ENCODE data around the gene GSDMA. TPM values are rescaled to one million over a fixed set of nuclear protein-coding genes. Genes with fewer than 3 reads are reported as not detected.

The GSDMA gene
- total RNA-seq, 2 experiments from 2014 or later: 0.14 TPM; not detected in 1

GRCh38 chr17:40017422-40018080, 54.7 kb downstream of the GSDMA start:
- H3K4me3 ChIP-seq (ENCODE audit: low read length): no peak overlapping the region
- ChIA-PET POLR2A (no interaction called here), CTCF (no interaction called here)
- H3K4me3 Mint-ChIP-seq: no peak overlapping the region
- H3K27me3 ChIP-seq (ENCODE audit: control insufficient read depth in 1 of 2, insufficient read depth in 2 of 2, low read length in 2 of 2): no peaks in the 10 kb centered on the region
- no peaks in the 10 kb centered on the region for H3K9me3 Mint-ChIP-seq
- ATAC-seq (ENCODE audit: poor library complexity): no peak
- H3K27me3 Mint-ChIP-seq: no peaks in the 10 kb centered on the region
- H3K4me1 Mint-ChIP-seq (ENCODE audit: low read depth): peaks cover 6% of the 10 kb centered on the region
- DNase-seq: no peak
- intact Hi-C loops (cut with DNase I, micrococcal nuclease): no loop called here
- H3K4me1 ChIP-seq (ENCODE audit: insufficient read depth, low read length): peaks cover 5% of the 10 kb centered on the region
- H3K36me3 Mint-ChIP-seq (ENCODE audit: low read depth): peaks cover 26% of the 10 kb centered on the region
- no peak overlapping the region for H3K27ac ChIP-seq (ENCODE audit: low read depth in 1 of 2, low read length in 2 of 2)
- peaks cover 33% of the 10 kb centered on the region for H3K36me3 ChIP-seq (ENCODE audit: insufficient read depth, low read length)
- TF ChIP-seq, protein P1, sequence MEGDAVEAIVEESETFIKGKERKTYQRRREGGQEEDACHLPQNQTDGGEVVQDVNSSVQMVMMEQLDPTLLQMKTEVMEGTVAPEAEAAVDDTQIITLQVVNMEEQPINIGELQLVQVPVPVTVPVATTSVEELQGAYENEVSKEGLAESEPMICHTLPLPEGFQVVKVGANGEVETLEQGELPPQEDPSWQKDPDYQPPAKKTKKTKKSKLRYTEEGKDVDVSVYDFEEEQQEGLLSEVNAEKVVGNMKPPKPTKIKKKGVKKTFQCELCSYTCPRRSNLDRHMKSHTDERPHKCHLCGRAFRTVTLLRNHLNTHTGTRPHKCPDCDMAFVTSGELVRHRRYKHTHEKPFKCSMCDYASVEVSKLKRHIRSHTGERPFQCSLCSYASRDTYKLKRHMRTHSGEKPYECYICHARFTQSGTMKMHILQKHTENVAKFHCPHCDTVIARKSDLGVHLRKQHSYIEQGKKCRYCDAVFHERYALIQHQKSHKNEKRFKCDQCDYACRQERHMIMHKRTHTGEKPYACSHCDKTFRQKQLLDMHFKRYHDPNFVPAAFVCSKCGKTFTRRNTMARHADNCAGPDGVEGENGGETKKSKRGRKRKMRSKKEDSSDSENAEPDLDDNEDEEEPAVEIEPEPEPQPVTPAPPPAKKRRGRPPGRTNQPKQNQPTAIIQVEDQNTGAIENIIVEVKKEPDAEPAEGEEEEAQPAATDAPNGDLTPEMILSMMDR (IDR thresholded peaks at IDR 0.05): no peak
- no peaks in the 10 kb centered on the region for H3K9me3 ChIP-seq (ENCODE audit: control insufficient read depth in 1 of 2, insufficient read depth in 1 of 2, low read length in 2 of 2)
- no peak overlapping the region for H3K27ac Mint-ChIP-seq

- Mint-ChIP-seq H3K27me3 (no peaks in the 10 kb centered on the region), H3K4me3 (no peak overlapping the region), H3K9me3 (no peaks in the 10 kb centered on the region), H3K4me1 (ENCODE audit: low read depth) (peaks cover 6% of the 10 kb centered on the region), H3K27ac (no peak overlapping the region), H3K36me3 (ENCODE audit: low read depth) (peaks cover 29% of the 10 kb centered on the region)
- DNase-seq: no peak
- no peak for ATAC-seq (ENCODE audit: poor library complexity)
- no peak overlapping the region for H3K27ac ChIP-seq (ENCODE audit: low read depth in 1 of 2, low read length in 2 of 2)
- TF ChIP-seq, protein P1 (IDR thresholded peaks at IDR 0.05): no peak
- no peaks in the 10 kb centered on the region for H3K27me3 ChIP-seq (ENCODE audit: control insufficient read depth in 1 of 2, insufficient read depth in 2 of 2, low read length in 2 of 2)
- peaks cover 42% of the 10 kb centered on the region for H3K36me3 ChIP-seq (ENCODE audit: insufficient read depth, low read length)
- no peak overlapping the region for H3K4me3 ChIP-seq (ENCODE audit: low read length)
- H3K4me1 ChIP-seq (ENCODE audit: insufficient read depth, low read length): peaks cover 5% of the 10 kb centered on the region
- intact Hi-C loops (cut with DNase I, micrococcal nuclease): no loop called here
- ChIA-PET CTCF (interaction anchor here (0.6 kb wide), 1 partner anchor 146 kb away, joined by 3 read pairs; no protein-coding TSS in a partner anchor), POLR2A (no interaction called here)
- no peaks in the 10 kb centered on the region for H3K9me3 ChIP-seq (ENCODE audit: control insufficient read depth in 1 of 2, insufficient read depth in 1 of 2, low read length in 2 of 2)
Observed at GRCh38 chr17:40018211-40019121, 55.7 kb downstream of the GSDMA start.

DNA sequence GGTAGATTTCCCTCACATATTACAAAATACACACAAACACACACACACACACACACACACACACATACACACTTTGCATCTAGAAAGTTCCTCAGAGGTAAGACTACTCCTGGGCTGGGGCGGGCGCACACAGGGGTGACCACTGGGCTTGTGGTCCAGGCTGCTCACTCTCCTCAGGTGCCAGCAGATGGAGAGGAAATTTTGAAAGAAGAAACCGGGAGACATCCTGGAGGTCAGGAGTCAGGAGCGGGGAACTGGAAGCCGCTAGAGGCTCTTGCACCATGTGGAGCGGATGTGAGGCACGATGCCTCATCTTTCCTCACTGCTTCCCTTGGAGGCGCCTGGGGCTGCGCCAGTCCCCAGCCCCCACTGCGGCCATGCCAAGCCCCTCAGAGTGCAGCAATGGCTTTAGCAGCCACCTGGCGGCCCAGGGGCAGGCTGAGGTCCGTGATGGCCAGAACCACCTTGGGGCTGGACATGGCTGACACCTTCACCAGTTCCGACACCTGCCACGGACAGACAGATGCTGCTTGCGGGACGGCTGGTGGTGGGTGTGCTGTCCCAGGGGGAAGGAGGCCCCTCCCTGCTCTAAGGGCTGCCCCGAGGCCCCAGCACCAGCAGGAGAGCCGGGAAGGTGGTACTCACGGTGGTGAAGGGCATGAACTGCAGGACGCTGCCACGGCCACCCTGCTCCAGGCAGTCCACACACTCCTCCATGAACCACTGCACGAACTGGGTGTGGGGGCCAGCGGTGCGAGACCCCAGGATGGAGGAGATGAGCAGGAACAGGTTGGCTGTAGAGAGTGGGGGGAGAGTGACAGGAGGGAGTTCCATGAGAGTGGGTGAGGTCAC, 56.6 kb downstream of the GSDMA start:
- Histone ChIP-seq H3K9me3 (ENCODE audit: control insufficient read depth in 1 of 2, insufficient read depth in 1 of 2, low read length in 2 of 2) (no peaks in the 10 kb centered on the region), H3K36me3 (ENCODE audit: insufficient read depth, low read length) (peaks cover 42% of the 10 kb centered on the region), H3K4me1 (ENCODE audit: insufficient read depth, low read length) (no peaks in the 10 kb centered on the region), H3K4me3 (ENCODE audit: low read length) (no peak overlapping the region), H3K27me3 (ENCODE audit: control insufficient read depth in 1 of 2, insufficient read depth in 2 of 2, low read length in 2 of 2) (no peaks in the 10 kb centered on the region), H3K27ac (ENCODE audit: low read depth in 1 of 2, low read length in 2 of 2) (no peak overlapping the region)
- no peaks in the 10 kb centered on the region for H3K9me3 Mint-ChIP-seq
- CTCF ChIA-PET: no interaction called here
- H3K4me1 Mint-ChIP-seq (ENCODE audit: low read depth): no peaks in the 10 kb centered on the region
- no peaks in the 10 kb centered on the region for H3K27me3 Mint-ChIP-seq
- H3K4me3 Mint-ChIP-seq: no peak overlapping the region
- TF ChIP-seq, protein P1 (IDR thresholded peaks at IDR 0.05): no peak
- POLR2A ChIA-PET: no interaction called here
- intact Hi-C loops (cut with DNase I, micrococcal nuclease): no loop called here
- no peak overlapping the region for H3K27ac Mint-ChIP-seq
- DNase-seq: no peak
- no peak for ATAC-seq (ENCODE audit: poor library complexity)
- H3K36me3 Mint-ChIP-seq (ENCODE audit: low read depth): peaks cover 35% of the 10 kb centered on the region

Data from CD4-positive, alpha-beta T cell (primary cell).